Natural killer cell (primary cell): ENCODE data around the gene SH3GLB1. TPM values are rescaled to one million over a fixed set of nuclear protein-coding genes. Genes with fewer than 3 reads are reported as not detected.

Source experiments
- ATAC-seq, 3 donors: fragments of 150-1000 bp in 2 of 3; fragments of 200-7000 bp in 1 of 3; cut with Tn5 transposase; 1 replicate in 1 of 3; 2 replicates in 2 of 3; pipeline ENCODE4 v1.10.0; 2021; ENCODE audit warnings: mild to moderate bottlenecking in 2 of 3, moderate library complexity in 2 of 3
- DNase-seq, 2 donors: peaks; one replicate each; pipeline versions ENCODE4 v3.0.0 to v3.0.0-alpha.2; 2013 to 2021; ENCODE audit warnings: mixed read lengths in 1 of 2
- H3K27ac ChIP-seq: one replicate; pipeline ENCODE4 v1.5.1; 2013; ENCODE audit warnings: mild to moderate bottlenecking, low read length
- H3K27me3 ChIP-seq: one replicate; pipeline ENCODE4 v1.6.1; 2013; ENCODE audit warnings: low read length; ENCODE audit not compliant: control insufficient read depth, insufficient read depth
- H3K36me3 ChIP-seq: one replicate; pipeline ENCODE4 v1.6.1; 2013; ENCODE audit warnings: low read length; ENCODE audit not compliant: control insufficient read depth, insufficient read depth
- H3K4me1 ChIP-seq: one replicate; pipeline ENCODE4 v1.6.1; 2013; ENCODE audit warnings: low read length; ENCODE audit not compliant: control insufficient read depth, insufficient read depth
- H3K4me3 ChIP-seq: one replicate; pipeline ENCODE4 v1.5.1; 2013; ENCODE audit warnings: low read length
- H3K9me3 ChIP-seq: one replicate; pipeline ENCODE4 v1.6.1; 2013; ENCODE audit warnings: low read length; ENCODE audit not compliant: control insufficient read depth, insufficient read depth
- H3K27ac Mint-ChIP-seq, 2 donors: one replicate each; pipeline ENCODE4 v1.8.0; 2022; ENCODE audit warnings: mild to moderate bottlenecking in 2 of 2, mixed read lengths in 2 of 2, moderate library complexity in 1 of 2
- H3K27me3 Mint-ChIP-seq, 2 donors: one replicate each; pipeline ENCODE4 v1.8.0; 2022; ENCODE audit warnings: low read depth in 2 of 2, mixed read lengths in 2 of 2
- H3K36me3 Mint-ChIP-seq: one replicate; pipeline ENCODE4 v1.8.0; 2022; ENCODE audit warnings: mixed read lengths
- H3K4me1 Mint-ChIP-seq, 2 donors: one replicate each; pipeline ENCODE4 v1.8.0; 2022; ENCODE audit warnings: mixed read lengths in 2 of 2
- H3K4me3 Mint-ChIP-seq: one replicate; pipeline ENCODE4 v1.8.0; 2022; ENCODE audit warnings: mild to moderate bottlenecking, moderate library complexity, mixed read lengths
- H3K9me3 Mint-ChIP-seq, 2 donors: one replicate each; pipeline ENCODE4 v1.8.0; 2022; ENCODE audit warnings: mixed read lengths in 2 of 2
- WGBS: methylation state at CpG from one replicate; pipeline ENCODE4 v1.1.7; 2013; ENCODE audit warnings: missing lambda C conversion rate; ENCODE audit not compliant: insufficient coverage; 5-methylcytosine and 5-hydroxymethylcytosine counted together
- intact Hi-C: fragments of 100-400 bp; cut with micrococcal nuclease; formaldehyde crosslinking; loops from one replicate; pipeline ENCODE4 v1.14.2; 2022
- total RNA-seq, 4 donors: library from RNA; stranded (reverse); fragments of 120-200 nt in 1 of 4; gene quantifications; one replicate each; pipeline versions ENCODE4 v1.2.3 to v1.2.4, GENCODE V29; 2013 to 2022
- TF ChIP-seq, protein P1 (sequence below): fragments of 200-600 bp; IDR thresholded peaks from one replicate; pipeline ENCODE4 v1.8.0; 2022; ENCODE audit warnings: antibody characterized with exemption

Gene SH3GLB1
- total RNA-seq, 3 donors from 2014 or later (not counting 1 experiment from before 2014, with no cell fraction given): 98.1 to 114 (median 109) TPM

- H3K27ac Mint-ChIP-seq: peak overlapping the region; percentile 73 to 79
- H3K27me3 ChIP-seq: no peaks in the 10 kb centered on the region
- DNase-seq (no peak), ATAC-seq (peak in 2 of 3 donors; percentile 53 to 75)
- H3K4me1 Mint-ChIP-seq: peaks cover 37 to 65% of the 10 kb centered on the region in 2 donors
- no peaks in the 10 kb centered on the region for H3K27me3 Mint-ChIP-seq
- peaks cover 25% of the 10 kb centered on the region for H3K36me3 ChIP-seq
- no peak overlapping the region for H3K4me3 ChIP-seq
- H3K27ac ChIP-seq: no peak overlapping the region
- TF ChIP-seq, protein P1, sequence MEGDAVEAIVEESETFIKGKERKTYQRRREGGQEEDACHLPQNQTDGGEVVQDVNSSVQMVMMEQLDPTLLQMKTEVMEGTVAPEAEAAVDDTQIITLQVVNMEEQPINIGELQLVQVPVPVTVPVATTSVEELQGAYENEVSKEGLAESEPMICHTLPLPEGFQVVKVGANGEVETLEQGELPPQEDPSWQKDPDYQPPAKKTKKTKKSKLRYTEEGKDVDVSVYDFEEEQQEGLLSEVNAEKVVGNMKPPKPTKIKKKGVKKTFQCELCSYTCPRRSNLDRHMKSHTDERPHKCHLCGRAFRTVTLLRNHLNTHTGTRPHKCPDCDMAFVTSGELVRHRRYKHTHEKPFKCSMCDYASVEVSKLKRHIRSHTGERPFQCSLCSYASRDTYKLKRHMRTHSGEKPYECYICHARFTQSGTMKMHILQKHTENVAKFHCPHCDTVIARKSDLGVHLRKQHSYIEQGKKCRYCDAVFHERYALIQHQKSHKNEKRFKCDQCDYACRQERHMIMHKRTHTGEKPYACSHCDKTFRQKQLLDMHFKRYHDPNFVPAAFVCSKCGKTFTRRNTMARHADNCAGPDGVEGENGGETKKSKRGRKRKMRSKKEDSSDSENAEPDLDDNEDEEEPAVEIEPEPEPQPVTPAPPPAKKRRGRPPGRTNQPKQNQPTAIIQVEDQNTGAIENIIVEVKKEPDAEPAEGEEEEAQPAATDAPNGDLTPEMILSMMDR: no peak
- H3K9me3 ChIP-seq: no peaks in the 10 kb centered on the region
- WGBS: 62% methylated on average over 2 of the region's 3 CpGs
- H3K4me3 Mint-ChIP-seq: no peak overlapping the region
- H3K36me3 Mint-ChIP-seq: no peaks in the 10 kb centered on the region
- no peaks in the 10 kb centered on the region for H3K9me3 Mint-ChIP-seq
- intact Hi-C loops: no loop called here
- H3K4me1 ChIP-seq: peaks cover 6% of the 10 kb centered on the region
These were observed 10.3 kb downstream of the SH3GLB1 start for GRCh38 chr1:86714561-86715244.

DNA sequence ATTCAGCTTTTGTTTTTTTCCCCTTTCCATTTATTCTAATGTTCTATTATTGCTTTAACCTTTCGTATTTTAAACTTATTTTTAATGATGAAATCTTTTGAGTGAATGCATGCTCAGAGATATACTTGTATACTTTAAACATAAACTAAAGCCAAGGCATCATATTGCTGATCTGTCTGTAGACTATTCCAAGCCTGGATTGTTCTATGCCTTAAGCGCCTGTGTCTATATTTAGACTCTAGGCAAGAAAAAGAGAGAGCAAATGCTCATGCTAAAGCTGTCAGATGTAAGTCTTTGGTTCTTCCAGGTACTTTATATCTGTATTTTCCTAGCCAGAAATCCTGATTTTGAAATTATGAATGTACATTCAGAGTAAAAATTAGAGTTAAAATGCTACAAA lies 14.4 kb downstream of the SH3GLB1 start:
- Mint-ChIP-seq H3K27me3 (no peaks in the 10 kb centered on the region), H3K4me1 (peaks cover 25 to 44% of the 10 kb centered on the region in 2 donors), H3K4me3 (no peak overlapping the region), H3K27ac (no peak overlapping the region), H3K36me3 (no peaks in the 10 kb centered on the region), H3K9me3 (no peaks in the 10 kb centered on the region)
- Histone ChIP-seq H3K27me3 (no peaks in the 10 kb centered on the region), H3K27ac (no peak overlapping the region), H3K9me3 (no peaks in the 10 kb centered on the region), H3K36me3 (peaks cover 55% of the 10 kb centered on the region), H3K4me1 (no peaks in the 10 kb centered on the region), H3K4me3 (no peak overlapping the region)
- TF ChIP-seq, protein P1: no peak
- intact Hi-C loops: no loop called here
- ATAC-seq: no peak
- DNase-seq: no peak
- 100% methylated on average over 1 of the region's 2 CpGs for WGBS

DNA sequence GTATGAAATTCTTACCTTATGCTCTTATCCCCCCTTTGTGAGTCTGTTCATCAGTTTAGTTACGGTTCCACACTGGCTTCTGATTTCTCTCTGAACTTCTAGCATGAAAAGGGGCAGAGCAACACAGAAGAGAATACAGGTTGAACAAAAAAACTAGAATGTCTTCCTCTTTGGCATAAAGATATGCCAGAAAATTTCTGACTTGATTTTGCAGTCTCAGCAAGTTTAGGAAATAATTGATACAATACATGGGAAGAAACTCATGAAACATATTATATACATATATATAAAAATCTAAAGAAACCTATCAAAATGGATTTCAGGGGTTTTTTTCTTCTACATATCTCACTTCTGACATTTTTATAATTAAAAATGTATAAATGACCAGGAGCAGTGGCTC lies 27.0 kb downstream of the SH3GLB1 start:
- H3K27ac Mint-ChIP-seq: peak overlapping the region in 1 of 2 donors; percentile 53
- Histone ChIP-seq H3K4me3 (no peak overlapping the region), H3K9me3 (no peaks in the 10 kb centered on the region), H3K36me3 (peaks cover 61% of the 10 kb centered on the region), H3K4me1 (no peaks in the 10 kb centered on the region), H3K27ac (no peak overlapping the region), H3K27me3 (no peaks in the 10 kb centered on the region)
- intact Hi-C loops: no loop called here
- 100% methylated on average over 1 of the region's 1 CpG for WGBS
- TF ChIP-seq, protein P1: no peak
- no peak for ATAC-seq
- H3K4me3 Mint-ChIP-seq: no peak overlapping the region
- no peak for DNase-seq
- peaks cover 8 to 23% of the 10 kb centered on the region in 2 donors for H3K4me1 Mint-ChIP-seq
- H3K36me3 Mint-ChIP-seq: peaks cover 9% of the 10 kb centered on the region
- no peaks in the 10 kb centered on the region for H3K9me3 Mint-ChIP-seq
- H3K27me3 Mint-ChIP-seq: no peaks in the 10 kb centered on the region

DNA sequence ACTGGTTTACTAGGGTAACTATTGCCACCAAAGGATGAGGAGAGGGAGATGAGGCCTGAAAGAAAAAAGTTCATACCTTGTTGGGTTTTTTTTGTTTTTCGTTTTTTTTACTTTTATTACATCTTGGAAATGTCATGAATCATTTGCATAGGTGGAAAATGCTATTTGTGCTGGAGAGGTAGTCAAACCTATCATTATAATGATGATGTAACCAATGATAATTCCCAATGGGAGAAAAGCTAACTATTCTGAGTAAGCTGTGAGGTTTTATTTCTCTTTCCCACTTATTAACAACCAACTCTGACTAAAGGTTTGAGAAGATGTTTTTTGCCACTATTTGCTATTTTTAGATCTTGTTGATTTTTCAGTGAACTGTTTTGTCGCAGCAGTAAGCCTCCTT lies 29.0 kb downstream of the SH3GLB1 start:
- Histone ChIP-seq H3K27me3 (no peaks in the 10 kb centered on the region), H3K9me3 (no peaks in the 10 kb centered on the region), H3K4me1 (no peaks in the 10 kb centered on the region), H3K27ac (no peak overlapping the region), H3K36me3 (peaks cover 59% of the 10 kb centered on the region), H3K4me3 (no peak overlapping the region)
- Mint-ChIP-seq H3K36me3 (peaks cover 9% of the 10 kb centered on the region), H3K27ac (peak overlapping the region; percentile 20 to 56), H3K4me1 (peaks cover 8 to 16% of the 10 kb centered on the region in 2 donors), H3K4me3 (no peak overlapping the region), H3K9me3 (no peaks in the 10 kb centered on the region), H3K27me3 (no peaks in the 10 kb centered on the region)
- WGBS: 60% methylated on average over 1 of the region's 2 CpGs
- ATAC-seq (no peak), DNase-seq (no peak)
- intact Hi-C loops: no loop called here
- TF ChIP-seq, protein P1: no peak
